Activated CD4-positive, alpha-beta memory T cell treated with anti-CD3 and anti-CD28 coated beads for 36 hours (primary cell): ENCODE results near the gene GCC2. TPM values are rescaled to one million over a fixed set of nuclear protein-coding genes. Genes with fewer than 3 reads are reported as not detected.
"Not testable (repeated sequence)": the region's sequence is repeated elsewhere in the genome, so short reads cannot be mapped to it uniquely, and the experiment has no call there.

Experiments
- CTCF ChIA-PET: fragments of 350-600 bp; sonication (Branson Sonifier 250); formaldehyde crosslinking; loops from one replicate; lab custom pipeline; 2021; ENCODE audit warnings: antibody characterized with exemption, inconsistent platforms; lab: Charles Lee
- POLR2A ChIA-PET: fragments of 350-600 bp; sonication (Branson Sonifier 250); formaldehyde crosslinking; loops from one replicate; lab custom pipeline; 2021; ENCODE audit warnings: antibody characterized with exemption; lab: Charles Lee
- DNase-seq: peaks from one replicate; pipeline ENCODE4 v3.0.0-alpha.2; 2020
- H3K27ac Mint-ChIP-seq: one replicate; pipeline ENCODE4 v1.8.0; 2021; ENCODE audit warnings: mixed read lengths
- H3K27me3 Mint-ChIP-seq: one replicate; pipeline ENCODE4 v1.8.0; 2021; ENCODE audit warnings: mixed read lengths
- H3K36me3 Mint-ChIP-seq: one replicate; pipeline ENCODE4 v1.8.0; 2021; ENCODE audit warnings: mixed read lengths
- H3K4me1 Mint-ChIP-seq: one replicate; pipeline ENCODE4 v1.8.0; 2021; ENCODE audit warnings: low read depth, mixed read lengths
- H3K4me3 Mint-ChIP-seq: one replicate; pipeline ENCODE4 v1.8.0; 2021; ENCODE audit warnings: mild to moderate bottlenecking, mixed read lengths
- H3K9me3 Mint-ChIP-seq: one replicate; pipeline ENCODE4 v1.8.0; 2021; ENCODE audit warnings: mixed read lengths
- intact Hi-C: fragments of 100-400 bp; cut with micrococcal nuclease; formaldehyde crosslinking; loops from one replicate; pipeline ENCODE4 v1.15.1; 2023
- total RNA-seq, 2 experiments: library from RNA; stranded (reverse); gene quantifications; one replicate each; pipeline ENCODE4 v1.2.3, GENCODE V29; 2021

GCC2 gene
- total RNA-seq, 2 experiments from 2014 or later, result 43.6 to 47.3 TPM

DNA sequence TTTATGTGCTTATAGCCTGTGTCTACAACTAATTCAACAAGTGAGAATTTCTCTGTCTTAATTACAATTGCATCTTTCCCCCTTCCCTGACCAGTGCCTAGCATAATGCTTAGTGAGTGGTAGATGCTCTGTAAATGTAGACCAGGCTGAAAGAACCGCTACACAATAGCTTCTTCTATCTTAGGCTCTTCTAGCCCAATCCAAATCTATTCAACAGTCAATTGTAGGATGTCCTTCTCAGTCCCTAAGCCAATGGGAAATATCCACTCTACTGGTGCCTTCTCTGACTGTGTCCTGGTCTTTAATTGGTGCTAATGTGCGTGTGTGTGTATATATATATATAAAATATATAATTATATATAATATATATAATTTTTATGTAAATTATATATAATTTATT, 34.1 kb upstream of the GCC2 start:
- H3K4me3 Mint-ChIP-seq, result no peak overlapping the region
- intact Hi-C loops, result no loop called here
- no peak overlapping the region for H3K27ac Mint-ChIP-seq
- no peaks in the 10 kb centered on the region for H3K9me3 Mint-ChIP-seq
- H3K4me1 Mint-ChIP-seq, result no peaks in the 10 kb centered on the region
- DNase-seq, result no peak
- no peaks in the 10 kb centered on the region for H3K27me3 Mint-ChIP-seq
- no peaks in the 10 kb centered on the region for H3K36me3 Mint-ChIP-seq
- POLR2A ChIA-PET, result no interaction called here
- CTCF ChIA-PET, result no interaction called here

DNA sequence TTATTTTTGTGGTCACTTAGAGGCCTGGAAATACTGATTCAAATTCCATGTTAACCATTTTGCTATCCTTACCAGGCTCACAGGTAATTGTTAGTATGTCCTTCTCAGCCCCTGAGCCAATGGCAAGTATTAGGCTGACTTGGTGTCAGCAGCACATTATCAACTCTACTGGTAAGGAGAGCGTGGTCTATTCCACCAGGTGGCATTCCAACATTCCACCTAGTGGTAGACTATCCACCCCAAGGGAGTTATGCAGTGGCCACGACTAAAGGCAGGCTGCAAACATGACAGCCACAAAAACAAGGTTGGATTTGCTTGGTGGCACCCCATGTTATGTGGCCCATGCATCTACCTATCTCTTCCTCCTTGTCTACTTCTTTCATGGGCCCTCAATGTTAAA, 31.8 kb upstream of the GCC2 start:
- H3K36me3 Mint-ChIP-seq, result no peaks in the 10 kb centered on the region
- POLR2A ChIA-PET, result no interaction called here

DNA sequence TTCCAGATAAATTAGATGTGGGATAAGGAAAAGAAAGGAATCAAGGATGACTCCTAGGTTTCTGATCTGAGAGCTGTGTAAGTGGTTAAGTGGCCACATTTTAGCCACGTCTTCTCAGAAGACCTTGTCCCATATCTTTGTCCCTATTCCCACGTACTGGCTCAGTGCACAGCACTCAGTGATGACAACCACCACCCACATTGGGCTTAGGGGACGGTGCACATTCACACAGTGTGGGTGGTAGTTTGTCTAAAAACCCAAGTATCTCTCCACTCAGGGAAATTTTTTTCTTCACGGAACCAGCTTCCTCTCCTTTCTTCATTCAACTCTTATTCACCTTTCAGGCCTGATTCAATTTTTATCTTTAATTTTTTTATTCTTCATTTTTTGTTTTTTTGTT, 30.6 kb upstream of the GCC2 start:
- H3K4me1 Mint-ChIP-seq, result no peaks in the 10 kb centered on the region
- H3K9me3 Mint-ChIP-seq, result no peaks in the 10 kb centered on the region
- no peaks in the 10 kb centered on the region for H3K36me3 Mint-ChIP-seq
- CTCF ChIA-PET, result no interaction called here
- H3K27me3 Mint-ChIP-seq, result peaks cover 3% of the 10 kb centered on the region
- H3K4me3 Mint-ChIP-seq, result no peak overlapping the region
- intact Hi-C loops, result no loop called here
- POLR2A ChIA-PET, result no interaction called here
- DNase-seq, result no peak
- H3K27ac Mint-ChIP-seq, result no peak overlapping the region

More for the DNA sequence above, 31.8 kb upstream of the GCC2 start:
- no peak overlapping the region for H3K27ac Mint-ChIP-seq
- intact Hi-C loops, result no loop called here
- CTCF ChIA-PET, result interaction anchor here (0.8 kb wide), 1 partner anchor 167 kb away, joined by 3 read pairs; no protein-coding TSS in a partner anchor
- DNase-seq, result no peak
- no peak overlapping the region for H3K4me3 Mint-ChIP-seq
- H3K4me1 Mint-ChIP-seq, result no peaks in the 10 kb centered on the region
- H3K27me3 Mint-ChIP-seq, result no peaks in the 10 kb centered on the region
- no peaks in the 10 kb centered on the region for H3K9me3 Mint-ChIP-seq

DNA sequence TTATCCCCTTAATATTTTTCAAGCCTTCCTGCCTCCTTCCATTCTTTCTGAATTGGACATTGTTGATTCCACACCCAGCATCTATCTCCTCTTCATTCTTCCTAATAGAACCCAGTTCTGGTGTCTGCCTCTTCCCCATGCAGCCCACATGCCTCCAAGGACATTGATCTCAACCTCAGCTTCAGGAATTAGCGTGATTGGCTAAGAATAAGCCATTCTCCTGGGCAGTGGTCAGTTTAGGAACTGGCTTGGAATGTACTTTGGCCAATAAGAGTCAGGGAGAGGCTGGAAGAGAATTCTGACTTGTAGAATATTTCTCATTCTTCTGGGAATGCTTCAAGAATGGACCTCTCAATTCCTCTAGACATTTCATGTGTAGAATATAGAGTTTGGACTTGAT, 25.9 kb upstream of the GCC2 start:
- intact Hi-C loops, result no loop called here
- peaks cover 14% of the 10 kb centered on the region for H3K27me3 Mint-ChIP-seq
- ChIA-PET POLR2A (no interaction called here), CTCF (no interaction called here)
- H3K9me3 Mint-ChIP-seq, result no peaks in the 10 kb centered on the region
- no peak overlapping the region for H3K27ac Mint-ChIP-seq
- H3K4me1 Mint-ChIP-seq, result no peaks in the 10 kb centered on the region
- no peaks in the 10 kb centered on the region for H3K36me3 Mint-ChIP-seq
- H3K4me3 Mint-ChIP-seq, result no peak overlapping the region
- no peak for DNase-seq

DNA sequence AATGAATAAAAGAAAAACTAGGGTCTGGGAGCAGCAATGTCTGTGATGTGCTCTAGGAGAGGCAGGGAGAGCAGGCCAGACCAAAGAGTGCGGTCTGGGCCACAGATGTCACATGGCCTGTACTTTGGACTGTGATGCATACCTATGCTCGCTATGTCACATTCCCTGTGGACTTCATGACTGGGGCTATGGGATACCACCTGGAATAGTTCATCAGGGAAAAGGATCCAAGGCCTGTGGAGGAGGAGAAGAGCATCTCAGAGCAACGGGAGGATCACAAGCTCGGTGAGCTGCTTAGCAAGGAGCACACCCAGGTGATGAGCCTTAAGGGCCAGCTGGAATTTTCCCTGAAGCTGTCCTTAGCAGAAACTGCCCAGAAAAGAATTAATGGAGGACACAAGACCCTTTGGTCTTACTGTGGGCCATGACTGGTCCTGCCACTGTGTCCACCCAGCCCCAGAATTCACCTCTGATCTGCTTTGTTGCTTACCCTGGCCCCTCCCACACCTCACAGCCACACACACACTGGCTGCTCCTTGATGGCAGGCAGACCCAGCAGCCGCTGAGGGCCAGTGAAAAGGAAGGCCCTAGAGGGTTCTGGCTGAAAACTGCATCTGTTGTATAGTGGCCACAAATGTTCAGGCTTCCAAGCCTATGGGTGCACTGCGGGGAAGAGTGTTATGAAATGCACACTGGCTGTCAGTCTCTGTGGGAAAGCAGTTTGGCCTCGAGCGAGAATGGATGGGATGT, 25.3 kb upstream of the GCC2 start:
- no peak overlapping the region for H3K4me3 Mint-ChIP-seq
- POLR2A ChIA-PET, result no interaction called here
- no peaks in the 10 kb centered on the region for H3K4me1 Mint-ChIP-seq
- intact Hi-C loops, result no loop called here
- H3K27me3 Mint-ChIP-seq, result peaks cover 14% of the 10 kb centered on the region
- no peak for DNase-seq
- no peak overlapping the region for H3K27ac Mint-ChIP-seq
- no peaks in the 10 kb centered on the region for H3K9me3 Mint-ChIP-seq
- CTCF ChIA-PET, result no interaction called here
- H3K36me3 Mint-ChIP-seq, result no peaks in the 10 kb centered on the region

DNA sequence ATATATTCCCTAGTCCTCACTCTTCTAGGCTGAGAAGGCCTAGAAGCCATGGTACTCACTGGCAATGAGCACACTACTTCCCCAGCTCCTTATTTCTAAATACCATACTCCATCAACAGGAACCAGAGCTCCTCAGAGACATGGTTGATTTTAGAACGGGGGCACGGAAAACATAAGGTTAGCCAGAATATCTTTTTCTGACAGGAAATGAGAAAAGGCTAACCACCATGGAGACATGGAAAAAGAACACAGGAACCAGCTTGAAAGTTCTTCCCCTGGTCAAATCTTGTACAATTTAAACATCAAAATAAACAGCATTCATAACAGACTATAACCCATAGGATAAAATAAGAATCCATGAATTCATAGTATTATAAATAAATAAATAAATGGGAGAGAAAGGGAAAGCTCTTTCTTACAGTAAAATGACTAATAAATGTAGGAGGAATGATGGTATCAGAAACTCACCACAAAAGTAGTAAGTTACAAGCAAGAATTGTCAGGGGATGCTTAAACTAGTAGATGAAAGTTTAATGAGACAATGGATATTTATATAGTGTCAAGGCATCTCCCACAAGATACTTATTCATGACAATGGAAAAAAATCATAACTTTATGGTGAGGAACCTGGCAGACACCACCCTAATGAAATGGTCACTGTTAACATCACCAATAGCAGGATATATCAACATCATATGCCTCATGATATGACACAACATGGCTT, 20.6 kb upstream of the GCC2 start:
- ChIA-PET CTCF (no interaction called here), POLR2A (no interaction called here)
- Mint-ChIP-seq H3K36me3 (no peaks in the 10 kb centered on the region), H3K4me1 (no peaks in the 10 kb centered on the region), H3K4me3 (no peak overlapping the region), H3K9me3 (no peaks in the 10 kb centered on the region), H3K27me3 (peaks cover 10% of the 10 kb centered on the region), H3K27ac (no peak overlapping the region)
- intact Hi-C loops, result no loop called here
- DNase-seq, result no peak

DNA sequence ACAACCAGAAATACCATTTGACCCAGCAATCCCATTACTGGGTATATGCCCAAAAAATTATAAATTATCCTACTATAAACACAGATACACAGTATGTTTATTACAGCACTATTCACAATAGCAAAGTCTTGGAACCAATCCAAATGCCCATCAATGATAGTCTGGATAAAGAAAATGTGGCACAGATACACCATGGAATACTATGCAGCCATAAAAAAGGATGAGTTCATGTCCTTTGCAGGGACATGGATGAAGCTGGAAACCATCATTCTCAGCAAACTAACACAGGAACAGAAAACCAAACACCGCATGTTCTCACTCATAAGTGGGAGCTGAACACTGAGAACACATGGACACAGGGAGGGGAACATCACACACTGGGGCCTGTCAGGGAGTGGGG, 13.4 kb upstream of the GCC2 start:
- not testable (repeated sequence) for H3K36me3 Mint-ChIP-seq

DNA sequence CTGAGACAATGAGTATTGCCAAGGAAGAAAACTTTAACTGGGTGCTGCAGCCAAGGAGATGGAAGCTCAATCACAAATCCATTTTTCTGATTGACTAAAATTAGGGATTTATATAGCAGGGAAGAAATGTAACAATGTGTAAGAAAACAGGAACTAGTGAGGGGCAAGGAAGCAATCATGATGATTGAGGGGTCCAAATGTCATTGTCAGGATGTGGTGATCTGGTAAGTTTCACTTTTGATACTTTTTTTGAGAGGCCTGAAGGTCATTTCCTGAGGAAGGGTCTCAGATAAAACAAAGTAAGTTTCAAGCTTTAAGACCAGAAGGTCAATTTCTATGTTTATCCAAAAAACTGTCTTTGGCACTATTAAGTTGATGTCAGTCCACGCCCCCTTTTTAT, 12.0 kb upstream of the GCC2 start:
- H3K27me3 Mint-ChIP-seq, result no peaks in the 10 kb centered on the region
- no peaks in the 10 kb centered on the region for H3K9me3 Mint-ChIP-seq
- intact Hi-C loops, result no loop called here
- ChIA-PET CTCF (no interaction called here), POLR2A (no interaction called here)
- H3K4me3 Mint-ChIP-seq, result no peak overlapping the region
- H3K36me3 Mint-ChIP-seq, result no peaks in the 10 kb centered on the region
- no peak for DNase-seq
- no peak overlapping the region for H3K27ac Mint-ChIP-seq
- H3K4me1 Mint-ChIP-seq, result no peaks in the 10 kb centered on the region

More for the DNA sequence above, 13.4 kb upstream of the GCC2 start:
- H3K4me1 Mint-ChIP-seq, H3K27me3 Mint-ChIP-seq, H3K4me3 Mint-ChIP-seq, H3K9me3 Mint-ChIP-seq, H3K27ac Mint-ChIP-seq, intact Hi-C loops, POLR2A ChIA-PET, DNase-seq: not testable (repeated sequence)
- CTCF ChIA-PET, result interaction anchor here (0.7 kb wide), 1 partner anchor 14 kb away, joined by 3 read pairs; no protein-coding TSS in a partner anchor

DNA sequence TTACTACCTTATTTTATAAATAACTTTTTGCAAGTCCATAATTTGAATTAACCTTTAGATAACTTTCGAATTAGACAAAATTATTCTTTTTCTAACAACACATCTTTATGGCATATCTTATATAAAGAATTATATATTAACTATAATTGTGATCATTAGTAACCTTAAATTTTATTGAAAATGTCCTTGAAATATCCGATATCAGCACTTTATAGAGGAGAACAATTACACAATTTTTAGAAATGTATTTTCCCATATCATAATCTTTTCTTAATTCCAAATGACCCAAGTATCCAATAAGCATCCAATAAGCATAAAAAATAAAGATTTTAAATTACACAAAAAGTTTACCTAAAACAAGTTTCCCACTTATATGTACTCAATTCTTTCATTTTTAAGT, 7.3 kb upstream of the GCC2 start:
- intact Hi-C loops, result no loop called here
- Mint-ChIP-seq H3K36me3 (no peaks in the 10 kb centered on the region), H3K9me3 (no peaks in the 10 kb centered on the region), H3K4me1 (no peaks in the 10 kb centered on the region), H3K27me3 (no peaks in the 10 kb centered on the region), H3K27ac (no peak overlapping the region), H3K4me3 (no peak overlapping the region)
- no peak for DNase-seq
- ChIA-PET CTCF (no interaction called here), POLR2A (no interaction called here)

DNA sequence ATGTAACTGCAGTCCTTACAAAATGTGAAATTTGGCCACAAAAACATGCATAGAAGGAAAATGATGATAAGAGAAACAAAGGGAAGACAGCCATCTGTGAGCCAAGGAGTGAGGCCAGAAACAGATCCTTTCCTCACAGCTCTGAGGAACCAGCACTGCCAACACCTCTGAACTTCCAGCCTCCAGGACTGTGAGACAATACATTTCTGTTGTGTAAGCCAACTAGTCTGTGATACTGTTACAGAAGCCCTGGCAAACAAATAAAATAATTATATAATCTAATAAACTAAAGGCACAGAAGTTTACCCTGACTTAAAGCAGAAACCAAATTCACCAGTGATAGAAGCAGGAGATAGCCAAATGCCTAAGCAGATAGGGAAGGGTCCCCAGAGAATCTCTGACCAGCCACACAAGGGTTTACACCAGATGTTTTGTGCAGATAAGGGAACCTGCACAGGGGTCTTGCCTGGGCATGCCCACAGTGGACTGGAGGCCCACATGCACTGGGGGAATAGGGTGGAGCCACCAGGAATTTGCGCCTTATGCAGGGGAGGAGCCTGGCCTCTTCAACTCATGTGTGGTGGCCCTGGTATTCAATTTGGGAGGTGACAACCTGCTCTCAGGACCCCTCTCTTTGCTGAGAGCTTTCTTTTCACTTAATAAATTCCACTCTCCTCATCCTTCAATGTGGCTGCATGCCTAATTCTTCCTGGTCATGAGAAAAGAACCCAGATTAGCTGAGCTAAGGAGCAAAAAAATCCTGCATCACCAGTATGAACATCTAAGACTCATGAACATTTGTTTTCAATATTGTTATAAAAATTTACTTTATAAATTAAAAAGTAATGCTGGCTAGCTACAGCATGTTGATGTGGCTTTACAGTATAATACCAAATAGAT, 3.8 kb upstream of the GCC2 start:
- Mint-ChIP-seq H3K36me3 (peaks cover 9% of the 10 kb centered on the region), H3K4me3 (no peak overlapping the region), H3K9me3 (no peaks in the 10 kb centered on the region), H3K27ac (no peak overlapping the region), H3K4me1 (peaks cover 12% of the 10 kb centered on the region), H3K27me3 (no peaks in the 10 kb centered on the region)
- DNase-seq, result no peak
- CTCF ChIA-PET, result no interaction called here
- intact Hi-C loops, result no loop called here
- POLR2A ChIA-PET, result no interaction called here

DNA sequence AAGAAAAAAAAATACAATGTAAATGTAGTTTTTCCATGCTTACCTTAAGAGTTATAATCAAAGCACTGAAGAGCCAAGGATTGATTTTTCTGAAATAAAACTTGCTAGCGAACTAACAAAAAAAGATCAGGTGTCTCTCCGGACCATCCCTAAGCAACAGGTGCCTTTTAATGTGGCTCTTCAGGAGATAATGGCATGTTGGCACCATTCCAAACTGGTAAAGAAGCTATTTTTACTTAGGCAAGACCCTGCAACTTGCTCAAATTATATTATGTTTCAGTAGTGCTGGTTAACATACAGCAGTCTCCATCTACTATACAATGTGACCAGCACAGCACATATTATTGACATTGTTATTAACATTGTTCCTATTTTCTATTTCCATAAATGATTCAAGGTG, 2.3 kb upstream of the GCC2 start:
- Mint-ChIP-seq H3K36me3 (peaks cover 13% of the 10 kb centered on the region), H3K9me3 (no peaks in the 10 kb centered on the region), H3K27ac (no peak overlapping the region), H3K4me3 (no peak overlapping the region), H3K27me3 (no peaks in the 10 kb centered on the region), H3K4me1 (peaks cover 25% of the 10 kb centered on the region)
- no peak for DNase-seq
- POLR2A ChIA-PET, result no interaction called here
- CTCF ChIA-PET, result no interaction called here
- intact Hi-C loops, result no loop called here
